Neural cell (in vitro differentiated cells): ENCODE measurements around the gene PNPLA1. TPM values are rescaled to one million over a fixed set of nuclear protein-coding genes. Genes with fewer than 3 reads are reported as not detected.

Experiments
- H2AFZ ChIP-seq: fragments of 200-600, 300-800 bp; sonication (generic), shearing (Covaris generic); 2 replicates; pipeline ENCODE4 v1.6.0; 2014; ENCODE audit warnings: low read depth, mild to moderate bottlenecking, antibody characterized with exemption, low read length, moderate library complexity
- H3F3A ChIP-seq: fragments of 200-600 bp; shearing (Covaris generic); 2 replicates; pipeline ENCODE4 v1.6.1; 2016; ENCODE audit warnings: mild to moderate bottlenecking, moderate library complexity, mixed read lengths, antibody characterized with exemption, low read length; ENCODE audit not compliant: insufficient read depth, poor library complexity, severe bottlenecking
- H3K27ac ChIP-seq: fragments of 200-600, 300-800 bp; sonication (generic), shearing (Covaris generic); 2 replicates; pipeline ENCODE4 v1.5.1; 2014; ENCODE audit warnings: mild to moderate bottlenecking, low read length, moderate library complexity
- H3K27me3 ChIP-seq: fragments of 300-800, 200-600 bp; sonication (generic), shearing (Covaris generic); 2 replicates; pipeline ENCODE4 v1.6.0; 2014; ENCODE audit warnings: mild to moderate bottlenecking, low read depth, low read length, moderate library complexity; ENCODE audit not compliant: insufficient read depth
- H3K36me3 ChIP-seq: fragments of 300-800, 200-600 bp; sonication (generic), shearing (Covaris generic); 2 replicates; pipeline ENCODE4 v1.5.1; 2014; ENCODE audit warnings: mild to moderate bottlenecking, antibody characterized with exemption, low read length, moderate library complexity; ENCODE audit not compliant: insufficient read depth
- H3K4me2 ChIP-seq: fragments of 300-800, 200-600 bp; sonication (generic), shearing (Covaris generic); 2 replicates; pipeline ENCODE4 v1.6.0; 2014; ENCODE audit warnings: mild to moderate bottlenecking, low read length
- H3K4me3 ChIP-seq: fragments of 300-800, 200-600 bp; sonication (generic), shearing (Covaris generic); 2 replicates; pipeline ENCODE4 v1.5.1; 2014; ENCODE audit warnings: mild to moderate bottlenecking, low read length, moderate library complexity
- H3K79me2 ChIP-seq: fragments of 200-600 bp; shearing (Covaris generic); replicated peaks from 2 replicates; pipeline ENCODE4 v1.6.0; 2014; ENCODE audit warnings: mild to moderate bottlenecking, low read length, moderate library complexity; ENCODE audit not compliant: insufficient read depth
- H3K9ac ChIP-seq: fragments of 300-800, 200-600 bp; sonication (generic), shearing (Covaris generic); 2 replicates; pipeline ENCODE4 v1.6.1; 2016; ENCODE audit warnings: mild to moderate bottlenecking, low read length, mixed read lengths
- H3K9me2 ChIP-seq: fragments of 200-600 bp; shearing (Covaris generic); 2 replicates; pipeline ENCODE4 v1.6.1; 2016; ENCODE audit warnings: mild to moderate bottlenecking, low read length, mixed read lengths; ENCODE audit not compliant: insufficient read depth
- H3K9me3 ChIP-seq: fragments of 200-600, 300-800 bp; sonication (generic), shearing (Covaris generic); 2 replicates; pipeline ENCODE4 v1.6.1; 2016; ENCODE audit warnings: mild to moderate bottlenecking, mixed run types, low read length, moderate library complexity, mixed read lengths
- H4K20me1 ChIP-seq: fragments of 200-600 bp; shearing (Covaris generic); 2 replicates; pipeline ENCODE4 v1.6.1; 2016; ENCODE audit warnings: mild to moderate bottlenecking, mixed run types; ENCODE audit not compliant: insufficient read depth
- CTCF ChIP-seq: fragments of 450-650 bp; IDR thresholded peaks from 2 replicates; pipeline ENCODE4 v1.5.1; 2014; ENCODE audit warnings: antibody characterized with exemption, mild to moderate bottlenecking, moderate library complexity; ENCODE audit not compliant: poor library complexity, severe bottlenecking
- EZH2 ChIP-seq: fragments of 200-600, 300-800 bp; shearing (Covaris generic), sonication (generic); IDR thresholded peaks from 2 replicates; pipeline ENCODE4 v1.6.1; 2014; ENCODE audit warnings: antibody characterized with exemption, low read length, borderline replicate concordance, mild to moderate bottlenecking; ENCODE audit not compliant: insufficient read depth, poor library complexity, severe bottlenecking
- MXI1 ChIP-seq: fragments of 450-650 bp; conservative IDR thresholded peaks from 2 replicates; pipeline ENCODE4 v1.6.1; 2014; ENCODE audit warnings: antibody characterized with exemption, mild to moderate bottlenecking; ENCODE audit not compliant: poor library complexity, severe bottlenecking
- POLR2AphosphoS5 ChIP-seq: IDR thresholded peaks from 2 replicates; pipeline ENCODE4 v1.6.1; 2012
- RAD21 ChIP-seq: fragments of 450-650 bp; conservative IDR thresholded peaks from 2 replicates; pipeline ENCODE4 v1.6.1; 2014; ENCODE audit warnings: antibody characterized with exemption, mild to moderate bottlenecking, moderate library complexity
- REST ChIP-seq: IDR thresholded peaks from 2 replicates; pipeline ENCODE4 v1.6.1; 2012; ENCODE audit warnings: borderline replicate concordance
- SMC3 ChIP-seq: fragments of 450-650 bp; conservative IDR thresholded peaks from 2 replicates; pipeline ENCODE4 v1.6.1; 2014; ENCODE audit warnings: antibody characterized with exemption, mild to moderate bottlenecking, moderate library complexity; ENCODE audit not compliant: poor library complexity
- polyA plus RNA-seq: library from polyadenylated mRNA; depleted of rRNA; stranded (reverse); fragments of >200 nt; gene quantifications from 2 replicates; pipeline ENCODE4 v1.2.3, GENCODE V29; 2014

Gene PNPLA1
- polyA plus RNA-seq, 1 donor from 2014 or later = not detected

- H3K4me3 ChIP-seq = no peak overlapping the region
- H3K9ac ChIP-seq = no peak overlapping the region
- H3K79me2 ChIP-seq = no peaks in the 10 kb centered on the region
- TF ChIP-seq SMC3 = no peak
- no peaks in the 10 kb centered on the region for H3F3A ChIP-seq
- H3K27ac ChIP-seq = no peak overlapping the region
- no peaks in the 10 kb centered on the region for H3K27me3 ChIP-seq
- no peak overlapping the region for H3K4me2 ChIP-seq
- no peak overlapping the region for H2AFZ ChIP-seq
- no peaks in the 10 kb centered on the region for H3K36me3 ChIP-seq
- no peaks in the 10 kb centered on the region for H3K9me2 ChIP-seq
- H3K9me3 ChIP-seq = no peaks in the 10 kb centered on the region
- no peaks in the 10 kb centered on the region for H4K20me1 ChIP-seq
Observed at GRCh38 chr6:36350082-36350481, 80.2 kb downstream of the PNPLA1 start.

- Histone ChIP-seq H3F3A (no peaks in the 10 kb centered on the region), H3K9ac (no peak overlapping the region), H3K9me2 (no peaks in the 10 kb centered on the region), H3K27ac (no peak overlapping the region), H3K36me3 (no peaks in the 10 kb centered on the region), H2AFZ (no peak overlapping the region), H3K27me3 (no peaks in the 10 kb centered on the region), H3K4me2 (no peak overlapping the region), H3K9me3 (no peaks in the 10 kb centered on the region), H4K20me1 (no peaks in the 10 kb centered on the region), H3K79me2 (no peaks in the 10 kb centered on the region), H3K4me3 (no peak overlapping the region)
- no peak for TF ChIP-seq REST
- TF ChIP-seq CTCF = no peak
- no peak for TF ChIP-seq RAD21
- TF ChIP-seq POLR2AphosphoS5 = no peak
Observed at GRCh38 chr6:36350681-36351571, 81.1 kb downstream of the PNPLA1 start.

GRCh38 chr6:36352477-36353157 lies 82.8 kb downstream of the PNPLA1 start:
- H2AFZ ChIP-seq = no peak overlapping the region
- H3K36me3 ChIP-seq = no peaks in the 10 kb centered on the region
- no peaks in the 10 kb centered on the region for H3K79me2 ChIP-seq
- no peaks in the 10 kb centered on the region for H3K9me2 ChIP-seq
- H3K4me2 ChIP-seq = no peak overlapping the region
- no peak overlapping the region for H3K4me3 ChIP-seq
- no peak overlapping the region for H3K9ac ChIP-seq
- no peak overlapping the region for H3K27ac ChIP-seq
- no peaks in the 10 kb centered on the region for H3K27me3 ChIP-seq
- no peaks in the 10 kb centered on the region for H4K20me1 ChIP-seq
- no peaks in the 10 kb centered on the region for H3F3A ChIP-seq
- no peaks in the 10 kb centered on the region for H3K9me3 ChIP-seq
- TF ChIP-seq MXI1 = no peak
- TF ChIP-seq EZH2 = no peak
- TF ChIP-seq CTCF = no peak
- no peak for TF ChIP-seq RAD21
